Fibroblast of skin of abdomen (primary cell): ENCODE measurements around the gene MYH6. TPM values are rescaled to one million over a fixed set of nuclear protein-coding genes. Genes with fewer than 3 reads are reported as not detected.
"Not testable (repeated sequence)": the region's sequence is repeated elsewhere in the genome, so short reads cannot be mapped to it uniquely, and the experiment has no call there.

Experiments
- DNase-seq: peaks from one replicate; pipeline ENCODE4 v3.0.0-alpha.2; 2013
- polyA plus RNA-seq, 2 experiments: library from polyadenylated mRNA; unstranded; fragments of 120-200 nt; gene quantifications; one replicate each; pipeline ENCODE4 v1.2.1, GENCODE V29; 2013; ENCODE audit not compliant: insufficient read length in 2 of 2

The MYH6 gene
- polyA plus RNA-seq (2013, experiment 1 of 2; ENCODE audit: insufficient read length) = not detected
- polyA plus RNA-seq (2013, experiment 2 of 2; ENCODE audit: insufficient read length) = not detected

GRCh38 chr14:23407516-23408306, at the start of gene MYH6:
Gene MYH6 (minus strand): TSS chr14:23408273. CDS start chr14:23407223, 1,050 bp downstream.
- no peak for DNase-seq

DNA sequence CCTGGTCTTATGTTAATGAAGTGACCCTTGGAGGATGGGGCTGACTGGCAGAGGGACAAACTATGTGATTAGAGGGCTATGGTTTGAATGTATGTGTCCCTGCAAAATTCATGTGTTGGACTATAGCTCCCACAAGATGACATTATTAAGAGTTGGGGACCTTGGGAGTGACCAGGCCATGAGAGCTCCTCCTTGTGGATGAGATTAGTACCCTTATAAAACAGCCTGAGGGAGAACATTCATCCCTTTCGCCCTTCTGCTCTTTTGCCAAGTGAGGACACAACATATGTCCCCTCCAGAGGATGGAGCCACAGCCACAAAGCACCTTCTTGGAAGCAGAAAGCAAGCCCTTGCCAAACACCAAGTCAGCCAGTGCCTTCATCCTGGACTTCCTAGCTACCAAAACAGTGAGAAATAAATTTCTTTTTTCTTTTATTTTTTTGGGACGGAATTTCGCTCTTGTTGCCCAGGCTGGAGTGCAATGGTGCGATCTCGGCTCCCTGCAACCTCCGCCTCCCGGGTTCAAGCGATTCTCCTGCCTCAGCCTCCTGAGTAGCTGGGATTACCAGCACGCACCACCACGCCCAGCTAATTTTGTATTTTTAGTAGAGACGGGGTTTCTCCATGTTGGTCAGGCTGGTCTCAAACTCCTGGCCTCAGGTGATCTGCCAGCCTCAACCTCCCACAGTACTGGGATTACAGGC, 49.0 kb upstream of the MYH6 start:
- DNase-seq = not testable (repeated sequence)

- DNase-seq = no peak
Measured at GRCh38 chr14:23454445-23454856, 46.4 kb upstream of the MYH6 start.

GRCh38 chr14:23452237-23452636, 44.2 kb upstream of the MYH6 start:
- DNase-seq = no peak

DNA sequence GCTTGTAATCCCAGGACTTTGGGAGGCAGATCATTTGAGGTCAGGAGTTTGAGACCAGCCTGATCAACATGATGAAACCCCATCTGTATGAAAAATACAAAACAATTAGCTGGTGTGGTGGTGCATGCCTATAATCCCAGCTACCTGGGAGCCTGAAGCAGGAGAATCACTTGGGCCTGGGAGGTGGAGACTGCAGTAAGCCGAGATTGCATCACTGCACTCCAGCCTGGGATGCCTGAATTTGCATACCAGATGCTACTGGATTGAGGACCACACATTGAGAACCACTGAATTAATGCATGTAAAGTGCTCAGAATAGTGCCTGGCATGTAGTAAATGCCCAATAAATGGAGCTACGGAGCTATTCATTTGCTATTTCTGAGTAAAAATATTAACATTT, 42.3 kb upstream of the MYH6 start:
- no peak for DNase-seq

DNA sequence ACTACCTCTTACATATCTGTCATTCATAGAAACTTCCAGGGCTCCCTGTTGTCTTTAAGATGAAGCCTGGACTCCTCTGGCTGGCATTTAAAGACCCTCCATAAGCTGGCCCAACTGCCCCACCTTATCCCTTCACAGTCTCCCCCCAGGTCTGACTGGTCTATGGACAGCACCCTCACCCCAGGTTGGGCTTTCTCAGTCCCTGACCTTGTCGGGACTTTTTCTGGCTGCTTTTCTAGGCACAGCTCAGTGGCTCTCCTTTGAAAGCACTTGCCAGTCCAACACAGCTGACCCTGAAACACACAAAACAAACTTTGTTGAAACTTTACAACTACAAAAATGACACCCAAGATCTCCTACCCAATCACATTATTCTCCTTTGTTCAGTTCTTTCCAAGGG, 41.2 kb upstream of the MYH6 start:
- no peak for DNase-seq

- no peak for DNase-seq
Measured at GRCh38 chr14:23447361-23448350, 39.6 kb upstream of the MYH6 start.

DNA sequence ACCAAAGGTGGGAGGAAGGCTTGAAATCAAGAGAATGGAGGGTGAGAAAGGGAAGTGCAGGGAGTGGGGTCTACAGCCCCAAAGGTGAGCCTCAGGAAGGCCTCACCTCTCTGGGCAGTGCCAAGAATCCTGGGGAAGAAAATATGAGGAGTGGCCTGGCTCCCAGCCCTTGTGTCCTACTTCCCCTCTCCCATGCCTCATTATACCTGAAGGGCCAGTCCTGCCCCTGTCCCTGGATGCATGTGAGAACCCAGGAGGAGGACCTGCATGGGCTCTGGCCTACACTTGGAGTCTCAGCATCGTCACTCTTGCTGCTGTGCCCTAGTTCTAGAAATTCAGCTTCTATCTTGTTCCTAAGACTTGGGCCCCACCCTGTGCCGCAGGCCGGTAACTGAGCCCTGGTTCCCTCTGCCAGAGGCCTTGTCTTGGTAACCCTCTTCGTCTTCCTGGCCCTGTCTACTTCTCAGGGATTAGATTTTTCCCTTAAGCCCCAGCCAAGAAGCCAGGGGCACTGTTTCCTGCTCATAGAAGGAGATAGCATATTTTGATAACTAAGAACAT, 38.3 kb upstream of the MYH6 start:
- DNase-seq = no peak

DNA sequence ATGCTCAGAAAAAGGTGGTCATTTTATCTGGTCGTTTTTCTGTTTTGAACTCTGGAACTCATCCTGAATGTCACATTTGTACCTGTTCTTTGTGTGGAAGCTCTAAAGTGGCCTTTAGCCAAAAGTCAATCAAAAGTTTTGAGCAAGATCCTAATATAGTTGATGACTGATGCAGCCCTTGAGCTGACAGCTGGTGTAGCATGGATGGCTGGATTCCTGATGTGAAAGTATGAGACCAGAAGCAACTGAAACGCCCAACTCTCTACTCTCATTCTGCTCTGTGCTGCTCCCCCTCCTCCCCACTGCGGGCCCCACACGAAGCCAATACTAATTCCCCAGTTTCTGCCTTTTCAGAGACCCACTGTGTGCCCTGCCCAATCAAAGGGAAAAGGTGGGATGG, 37.7 kb upstream of the MYH6 start:
- no peak for DNase-seq

- no peak for DNase-seq
Measured at GRCh38 chr14:23444314-23444713, 36.2 kb upstream of the MYH6 start.

DNA sequence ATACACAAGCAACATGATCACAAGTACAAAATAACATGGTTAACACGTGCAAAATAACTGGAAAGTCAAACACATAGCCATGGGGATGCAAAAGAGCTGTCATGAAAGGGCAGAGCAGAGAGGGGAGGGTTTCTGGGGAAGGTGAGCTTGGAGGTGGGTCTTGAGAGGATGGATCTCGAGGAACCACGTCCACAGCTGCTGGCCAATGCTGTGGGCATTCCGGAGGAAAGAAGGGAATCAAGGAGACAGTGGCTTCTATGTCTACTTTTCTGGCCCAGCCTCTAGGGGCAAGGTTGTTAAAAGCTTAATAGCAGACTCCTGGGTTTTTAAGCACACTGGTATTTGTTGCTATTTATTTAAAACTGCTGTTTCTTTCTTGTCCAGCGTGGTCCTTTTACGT, 35.8 kb upstream of the MYH6 start:
- DNase-seq = no peak

GRCh38 chr14:23443411-23443812, 35.3 kb upstream of the MYH6 start:
- DNase-seq = no peak

GRCh38 chr14:23442721-23443356, 34.8 kb upstream of the MYH6 start:
- no peak for DNase-seq

DNA sequence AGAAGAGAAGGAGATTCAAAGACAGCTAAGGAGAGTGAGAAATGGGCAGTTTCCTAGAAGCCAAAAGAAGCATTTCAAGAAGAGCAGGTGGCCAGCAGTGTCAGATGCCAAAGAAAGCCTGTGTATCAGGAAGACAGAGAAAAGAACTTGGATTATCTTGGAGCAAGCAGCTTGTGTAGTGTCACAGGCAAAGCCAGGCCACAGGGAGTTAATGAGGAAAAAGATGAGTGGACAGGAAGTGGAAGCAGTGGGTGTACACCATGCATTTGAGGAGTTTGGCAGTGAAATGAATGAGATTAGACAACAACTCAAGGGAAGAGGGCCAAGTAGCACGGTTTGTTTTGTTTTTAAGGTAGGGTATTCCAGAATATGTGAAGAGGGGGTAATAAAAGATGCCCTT, 33.0 kb upstream of the MYH6 start:
- DNase-seq = no peak

DNA sequence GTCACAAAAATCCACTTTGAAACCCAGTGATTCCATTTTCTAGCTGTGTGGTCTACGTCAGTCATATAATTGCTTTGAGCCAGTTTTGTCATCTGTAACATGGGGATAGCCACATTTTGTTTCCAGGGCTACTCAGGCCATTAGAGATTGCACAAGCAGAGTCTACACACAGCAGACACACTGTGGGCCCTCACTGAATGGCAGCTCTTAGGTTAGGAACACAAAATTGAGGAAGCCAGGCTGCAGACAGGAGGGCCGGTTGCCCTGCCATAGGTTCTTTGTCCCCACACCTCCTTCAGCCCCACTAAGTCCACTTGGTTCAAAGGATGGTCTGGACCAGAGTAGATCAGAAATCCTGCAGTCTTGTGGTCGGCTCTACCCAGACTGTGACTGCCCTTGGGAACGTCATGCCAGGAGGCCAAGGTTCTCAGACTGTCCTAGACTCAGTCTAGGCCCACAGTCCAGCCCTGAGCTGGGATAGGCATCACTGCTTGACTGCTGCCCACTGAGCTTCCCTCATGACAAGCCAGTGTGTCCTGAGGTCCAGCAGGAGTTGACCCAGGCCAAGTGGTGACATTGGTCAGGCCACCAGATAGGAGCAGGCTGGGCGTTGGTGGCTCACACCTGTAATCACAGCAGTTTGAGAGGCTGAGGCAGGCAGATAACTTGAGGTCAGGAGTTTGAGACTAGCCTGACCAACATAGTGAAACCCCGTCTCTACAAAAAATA, 31.2 kb upstream of the MYH6 start:
- no peak for DNase-seq

- no peak for DNase-seq
Measured at GRCh38 chr14:23438101-23438971, 30.3 kb upstream of the MYH6 start.

GRCh38 chr14:23437133-23438100, 29.3 kb upstream of the MYH6 start:
- no peak for DNase-seq

DNA sequence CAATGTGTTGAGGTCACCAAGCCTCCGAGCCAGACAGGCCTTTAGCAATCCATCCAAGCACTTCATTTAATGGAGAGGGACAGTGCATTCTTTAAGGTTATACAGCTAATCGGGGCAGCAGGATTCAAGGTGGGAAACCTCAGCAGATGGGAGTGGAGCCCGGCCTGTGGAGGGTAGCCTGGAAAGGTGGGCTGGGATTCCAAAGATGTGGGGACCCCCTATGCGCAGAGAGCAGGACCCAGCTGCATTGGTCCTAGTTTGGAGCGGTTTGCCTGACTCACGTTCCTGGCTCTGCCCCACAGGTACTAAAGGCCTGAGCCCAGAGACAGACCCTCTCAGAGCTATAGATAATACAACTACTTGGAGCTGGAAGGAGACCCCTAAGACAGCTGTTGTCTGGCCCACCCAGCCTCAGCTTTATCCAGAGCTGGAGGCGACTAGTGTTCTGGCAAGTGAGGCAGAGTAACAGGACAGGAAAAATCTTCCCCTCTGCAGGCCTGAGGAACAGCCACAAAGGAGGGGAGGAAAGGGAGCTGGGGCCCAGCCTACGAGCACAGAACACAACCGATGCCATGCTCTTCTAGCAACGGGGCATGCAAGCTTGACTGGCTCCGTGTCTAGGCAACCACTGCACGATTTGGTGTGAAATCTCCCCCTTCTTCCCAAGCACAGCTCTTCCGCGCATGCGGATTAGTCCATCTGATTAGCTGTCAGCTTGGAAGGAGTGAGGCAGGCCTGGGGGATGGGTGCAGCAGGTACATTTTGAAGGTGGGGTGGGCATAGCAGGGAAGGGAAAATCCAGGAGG, 28.5 kb upstream of the MYH6 start:
- DNase-seq = no peak
